GM18951 (cell line): Measurements from ENCODE around the gene CALD1.

Source experiments
- POLR2A ChIP-seq: IDR thresholded peaks from 4 replicates; pipeline ENCODE4 v1.6.1; 2011; ENCODE audit warnings: mild to moderate bottlenecking; ENCODE audit not compliant: insufficient read length, insufficient read depth; ENCODE audit errors: extremely low read depth
- in situ Hi-C: fragments of 300-500 bp; cut with MboI; formaldehyde crosslinking; loops from one replicate; pipeline ENCODE4 v1.12.0; 2022; ENCODE audit warnings: low sequenced_read_pairs, mixed read lengths, inconsistent platforms; ENCODE audit not compliant: unreplicated experiment

CALD1 gene

DNA sequence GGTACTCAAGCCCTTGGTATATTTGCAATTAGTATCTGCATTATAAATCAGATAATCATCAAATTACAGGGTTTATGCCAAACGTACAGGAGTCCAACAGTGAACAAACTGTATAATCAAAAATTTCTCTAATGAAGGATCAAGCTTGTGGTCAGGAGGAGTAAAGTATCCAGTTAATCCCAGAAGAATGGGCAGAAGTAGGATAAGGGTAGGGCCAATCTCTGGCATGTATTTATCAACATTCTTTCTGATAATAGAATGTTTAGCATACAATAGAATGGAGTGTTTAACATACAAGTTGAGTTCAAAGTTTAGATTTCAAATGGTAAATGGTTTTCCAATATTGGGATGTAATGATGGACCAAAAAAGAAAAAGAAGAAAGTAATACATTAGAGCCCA, 103.0 kb downstream of the CALD1 start:
- no peak for TF ChIP-seq POLR2A
- in situ Hi-C loops: no loop called here

DNA sequence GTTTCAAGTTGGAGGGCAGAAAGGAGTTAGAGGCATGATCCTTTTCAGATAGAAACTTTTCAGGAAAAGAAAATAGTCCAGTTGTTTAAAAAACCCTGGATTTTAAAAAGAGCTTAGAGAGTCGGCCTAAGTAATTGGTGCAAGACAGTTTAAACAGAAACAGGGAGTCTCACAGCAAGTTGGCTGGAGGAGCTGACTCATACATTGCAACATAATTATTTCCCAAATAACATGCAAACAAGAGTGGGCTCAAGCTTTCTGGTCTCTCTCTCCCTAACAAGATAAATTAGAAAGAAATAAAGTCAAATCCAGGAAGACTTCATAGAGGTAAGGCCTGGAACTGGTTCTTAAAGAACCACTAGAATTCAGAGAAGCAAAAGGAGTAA, 106.5 kb downstream of the CALD1 start:
- no peak for TF ChIP-seq POLR2A
- in situ Hi-C loops: no loop called here

DNA sequence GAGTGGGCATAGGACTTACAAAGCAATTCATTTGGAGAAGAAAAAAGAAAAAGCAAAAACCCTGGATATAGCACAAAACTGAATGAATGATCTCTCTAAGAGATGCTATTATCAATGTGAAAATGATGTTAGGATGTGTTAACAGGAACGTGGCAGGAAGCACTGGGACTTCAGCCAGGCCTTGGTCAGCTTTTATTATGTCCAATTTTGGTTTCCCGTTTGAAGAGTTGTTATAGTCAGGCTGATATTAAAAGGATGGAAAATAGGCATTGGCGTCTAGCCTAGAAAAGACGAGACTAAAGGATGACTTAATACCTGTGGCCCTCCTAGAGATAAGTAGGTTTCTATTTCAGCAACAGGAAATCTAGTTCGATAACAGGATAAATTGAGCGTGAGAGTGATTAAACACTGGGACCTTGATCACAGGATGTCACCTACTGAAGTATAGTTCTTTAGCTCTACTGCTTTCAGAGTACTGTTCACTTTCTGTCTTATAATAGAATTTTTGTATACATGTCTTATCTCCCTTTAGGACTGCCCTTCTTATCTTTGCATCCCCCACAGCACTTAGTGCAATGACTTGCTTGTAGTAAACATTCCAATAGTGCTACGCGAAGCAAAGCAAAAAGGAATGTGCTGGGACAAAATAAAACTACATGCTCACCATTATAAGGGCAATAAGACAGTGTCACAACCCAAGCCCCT, 107.1 kb downstream of the CALD1 start:
- no peak for TF ChIP-seq POLR2A
- in situ Hi-C loops: no loop called here

DNA sequence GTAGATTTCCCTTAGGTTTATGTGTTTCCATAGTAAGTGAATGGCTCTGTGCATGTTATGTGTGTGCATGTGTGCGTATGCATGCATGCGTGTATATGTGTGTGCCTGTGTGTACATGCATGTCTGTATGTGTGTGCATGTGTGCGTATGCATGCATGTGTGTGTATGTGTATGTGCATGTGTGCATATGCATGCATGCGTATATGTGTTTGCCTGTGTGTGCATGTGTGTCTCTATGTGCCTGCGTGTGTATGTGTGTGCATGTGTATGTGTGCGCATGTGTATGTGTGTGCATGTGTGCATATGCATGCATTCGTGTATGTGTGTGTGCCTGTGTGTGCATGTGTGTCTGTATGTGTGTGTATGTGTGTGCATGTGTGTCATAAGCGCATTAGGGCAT, 108.1 kb downstream of the CALD1 start:
- in situ Hi-C loops: no loop called here
- no peak for TF ChIP-seq POLR2A

DNA sequence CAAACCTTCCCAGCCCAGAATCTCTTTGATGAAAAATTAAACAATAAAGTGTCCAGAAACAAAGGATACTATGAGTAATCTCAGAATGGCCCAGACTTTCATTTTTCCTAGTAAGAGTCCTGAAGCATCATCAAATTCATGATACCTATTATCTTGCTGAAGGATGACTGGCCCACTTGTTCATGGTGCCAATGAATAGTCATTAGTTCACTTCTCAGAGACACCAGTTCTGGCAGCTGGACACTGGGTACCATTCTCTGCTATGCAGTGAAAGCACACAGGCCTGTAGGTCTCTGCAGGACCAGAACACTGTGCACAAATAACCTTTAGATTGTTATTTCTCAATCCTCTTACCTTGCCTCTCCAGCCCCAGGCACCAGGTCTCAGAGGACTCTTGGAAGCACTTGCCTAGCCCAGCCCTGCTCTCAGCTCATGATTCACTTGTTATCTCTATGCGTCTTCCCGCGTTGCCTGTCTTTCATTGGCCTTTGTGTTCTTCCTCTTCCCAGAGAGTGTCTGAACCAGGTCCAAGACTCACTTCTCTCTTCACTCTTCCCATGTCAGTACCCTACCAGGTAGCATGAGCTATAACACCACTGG, 108.8 kb downstream of the CALD1 start:
- in situ Hi-C loops: no loop called here
- TF ChIP-seq POLR2A: no peak

DNA sequence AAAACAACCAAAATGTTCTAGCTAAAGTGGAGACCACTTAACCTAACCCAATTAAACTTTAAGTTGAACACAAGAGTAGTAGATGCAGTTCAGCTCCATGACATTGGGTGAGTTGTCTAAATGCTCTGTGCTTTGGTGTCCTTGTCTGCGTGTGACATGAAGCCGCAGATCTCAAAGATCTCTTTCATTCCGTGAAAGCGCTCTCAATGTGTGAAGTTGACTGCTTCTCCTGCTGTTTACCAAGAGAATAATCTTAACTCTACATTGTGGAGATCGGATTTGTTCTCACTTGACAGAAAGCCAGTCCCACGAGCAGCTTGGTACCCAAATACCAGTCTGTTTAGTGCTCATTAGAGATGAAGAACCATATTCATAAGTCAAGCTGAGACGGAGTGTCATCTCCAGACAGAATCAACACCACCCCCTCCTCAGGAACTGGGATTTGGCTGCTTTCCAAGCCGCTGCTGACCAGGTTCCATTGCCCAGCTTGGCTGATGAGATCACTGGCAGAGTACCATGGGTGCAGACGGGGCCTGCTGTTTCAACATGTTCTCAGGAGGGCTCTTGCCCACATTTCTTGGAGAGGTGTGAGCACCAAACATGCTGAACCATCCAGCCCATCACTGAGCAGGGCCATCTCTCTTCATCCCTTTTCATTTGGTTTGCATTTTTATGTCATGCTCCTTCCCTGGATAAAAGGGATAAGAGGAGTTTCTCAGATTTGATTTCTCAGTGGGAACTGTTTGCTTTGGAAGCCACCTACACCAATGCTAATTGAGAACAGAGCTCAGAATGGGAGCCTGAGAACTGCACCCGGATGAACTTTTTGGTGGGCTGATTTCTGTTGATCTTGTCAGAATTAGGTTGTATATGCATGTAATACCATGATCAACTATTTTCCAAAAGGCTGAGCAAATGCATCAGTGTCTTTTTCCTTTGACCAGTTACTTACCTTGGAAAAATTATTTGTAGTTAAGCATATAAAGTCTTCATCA, 111.1 kb downstream of the CALD1 start:
- in situ Hi-C loops: no loop called here

DNA sequence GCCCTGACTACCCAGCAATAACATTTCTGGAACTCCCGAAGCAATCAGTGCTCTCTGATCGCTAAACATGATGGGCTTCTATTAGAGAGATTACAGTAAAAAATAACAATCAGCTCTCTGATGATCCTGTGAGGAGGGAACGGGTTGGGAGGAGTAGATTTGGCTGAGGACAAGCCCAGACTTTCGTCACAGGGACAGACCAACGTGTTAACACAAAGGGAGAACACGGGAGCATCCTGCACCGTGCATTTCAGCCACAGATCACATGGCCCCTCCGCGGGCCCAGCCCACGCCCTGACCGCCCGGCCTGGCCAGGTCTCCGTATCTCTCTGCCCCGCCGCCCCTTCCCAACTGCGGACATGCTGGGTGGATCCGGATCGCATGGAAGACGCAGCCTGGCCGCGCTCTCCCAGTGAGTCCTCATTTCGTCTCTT, 111.8 kb downstream of the CALD1 start:
- in situ Hi-C loops: no loop called here
- no peak for TF ChIP-seq POLR2A

More for the DNA sequence above, 111.1 kb downstream of the CALD1 start:
- TF ChIP-seq POLR2A: no peak

DNA sequence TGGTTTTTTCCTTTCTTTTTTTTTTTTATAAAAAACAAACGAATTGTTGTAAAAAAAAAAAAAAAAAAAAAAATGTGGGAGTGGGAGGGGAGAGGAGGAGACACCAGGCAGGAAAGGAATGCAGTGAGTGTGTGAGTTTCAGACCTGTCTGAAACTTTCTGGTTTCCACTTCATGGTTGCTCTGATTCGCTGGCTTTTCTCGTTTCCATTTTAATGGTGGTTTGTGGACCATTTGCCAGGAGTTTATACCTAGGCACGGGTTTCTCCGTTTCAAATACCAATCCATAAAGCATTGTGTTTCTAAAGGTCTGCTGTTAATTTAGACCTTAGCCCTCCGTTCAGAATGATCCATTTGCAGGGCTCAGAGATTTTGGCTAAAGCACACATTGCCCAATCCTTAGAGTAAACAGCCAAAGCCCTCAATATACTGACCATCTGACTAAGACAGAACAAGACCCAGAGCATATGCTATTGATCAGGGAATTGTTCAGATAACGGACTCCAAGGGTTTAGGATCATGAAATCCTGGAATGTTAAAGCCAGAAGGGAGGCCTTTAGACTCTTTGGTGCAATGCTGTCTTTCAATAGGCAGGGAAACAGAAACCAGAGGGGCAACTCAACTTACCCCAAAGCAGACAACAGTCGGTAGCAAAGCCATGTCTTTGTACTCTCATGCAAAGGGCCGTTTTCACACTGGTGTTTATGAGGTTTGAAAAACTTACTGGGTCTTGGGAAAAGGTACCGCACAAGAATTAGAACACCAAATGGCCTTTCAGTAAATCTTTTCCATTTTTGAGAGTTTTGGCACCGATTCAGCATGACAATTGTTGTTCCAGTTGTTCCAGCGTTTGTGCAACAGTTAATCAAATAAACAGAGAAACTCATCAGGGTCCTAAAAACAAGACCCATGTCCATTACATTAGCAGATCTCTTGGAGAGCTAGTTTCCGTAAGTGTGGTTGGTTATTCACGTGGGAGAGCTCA, 112.6 kb downstream of the CALD1 start:
- TF ChIP-seq POLR2A: no peak
- in situ Hi-C loops: no loop called here

DNA sequence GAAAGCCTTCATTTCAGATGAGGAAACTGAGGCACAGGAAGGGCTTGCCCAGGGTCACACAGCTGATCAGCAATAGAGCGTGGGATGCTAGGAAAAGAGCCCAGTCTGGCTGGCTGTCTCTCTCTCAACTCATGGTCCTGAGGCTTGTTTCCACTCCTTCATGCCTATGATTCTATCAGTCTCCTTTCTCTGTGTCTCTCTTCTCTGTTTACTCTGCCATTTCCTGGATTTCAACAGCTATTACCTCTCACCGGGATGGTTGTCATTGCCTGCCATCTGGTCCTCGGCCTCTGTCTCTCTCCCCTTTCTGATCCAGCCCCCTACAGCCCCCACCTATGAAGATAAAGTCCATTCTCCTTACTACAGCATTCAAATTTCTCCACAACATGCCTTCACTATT, 113.5 kb downstream of the CALD1 start:
- no peak for TF ChIP-seq POLR2A
- in situ Hi-C loops: no loop called here

DNA sequence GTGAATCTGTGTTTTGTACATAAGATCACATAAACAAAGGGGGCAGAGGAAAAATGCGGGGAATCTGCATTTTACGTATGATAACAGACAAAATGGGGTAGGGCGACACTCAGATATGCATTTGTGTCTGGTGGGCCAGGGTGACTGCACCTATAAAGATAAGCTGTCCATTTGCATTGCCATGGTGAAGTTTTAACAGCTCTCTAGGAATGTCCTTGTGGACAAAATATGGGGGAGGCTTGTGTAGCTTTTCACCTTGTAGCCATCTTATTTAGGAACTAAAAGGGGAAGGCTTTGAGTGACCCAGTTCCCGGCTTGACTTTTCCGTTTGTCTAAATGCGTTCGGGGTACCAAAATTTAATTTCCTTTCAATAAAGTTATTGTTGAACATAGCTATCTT, 114.5 kb downstream of the CALD1 start:
- in situ Hi-C loops: no loop called here
- TF ChIP-seq POLR2A: no peak

DNA sequence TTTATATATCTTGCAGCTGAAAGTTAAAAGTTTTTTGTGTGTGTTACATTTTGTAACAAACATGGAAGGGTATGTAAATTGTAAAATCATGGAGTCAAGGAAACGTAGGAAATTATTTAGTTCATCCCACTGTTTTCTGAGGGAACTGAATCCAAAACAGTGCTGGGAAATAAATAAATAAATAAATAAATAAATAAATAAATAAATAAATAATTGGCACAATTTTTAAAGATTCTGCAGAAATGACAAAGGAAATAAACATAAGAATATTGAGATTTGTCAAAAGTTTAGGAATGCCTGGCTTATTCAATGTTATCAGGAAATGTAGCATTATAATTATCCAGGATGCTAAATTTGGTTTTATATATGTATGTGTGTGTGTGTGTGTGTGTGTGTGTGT, 115.5 kb downstream of the CALD1 start:
- TF ChIP-seq POLR2A: no peak
- in situ Hi-C loops: no loop called here

DNA sequence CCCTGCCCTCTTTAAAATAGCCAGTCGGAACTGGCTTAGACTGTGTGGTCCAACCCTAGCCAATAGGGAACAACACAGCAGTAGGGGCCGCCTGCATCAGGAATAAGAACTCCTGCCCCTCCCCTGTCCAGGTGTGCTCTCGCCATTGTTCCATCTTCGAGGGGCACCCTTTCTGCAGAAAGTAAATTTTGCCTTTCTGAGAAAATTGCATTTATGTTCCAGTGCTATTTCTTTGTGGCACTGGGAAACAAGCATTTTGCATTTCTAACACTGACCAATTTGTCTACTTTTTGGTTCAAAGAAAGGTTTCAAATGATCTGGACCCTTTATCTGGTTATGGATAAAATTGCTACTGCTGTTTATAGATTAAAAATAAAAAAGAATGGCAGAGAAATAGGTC, 116.6 kb downstream of the CALD1 start:
- in situ Hi-C loops: no loop called here
- no peak for TF ChIP-seq POLR2A
